ENCODE results near the gene PPP6R1. TPM values are rescaled to one million over a fixed set of nuclear protein-coding genes. Genes with fewer than 3 reads are reported as not detected.

The PPP6R1 gene
- total RNA-seq, 4 donors from 2014 or later = 23.6 to 42.8 (median 26.6) TPM

DNA sequence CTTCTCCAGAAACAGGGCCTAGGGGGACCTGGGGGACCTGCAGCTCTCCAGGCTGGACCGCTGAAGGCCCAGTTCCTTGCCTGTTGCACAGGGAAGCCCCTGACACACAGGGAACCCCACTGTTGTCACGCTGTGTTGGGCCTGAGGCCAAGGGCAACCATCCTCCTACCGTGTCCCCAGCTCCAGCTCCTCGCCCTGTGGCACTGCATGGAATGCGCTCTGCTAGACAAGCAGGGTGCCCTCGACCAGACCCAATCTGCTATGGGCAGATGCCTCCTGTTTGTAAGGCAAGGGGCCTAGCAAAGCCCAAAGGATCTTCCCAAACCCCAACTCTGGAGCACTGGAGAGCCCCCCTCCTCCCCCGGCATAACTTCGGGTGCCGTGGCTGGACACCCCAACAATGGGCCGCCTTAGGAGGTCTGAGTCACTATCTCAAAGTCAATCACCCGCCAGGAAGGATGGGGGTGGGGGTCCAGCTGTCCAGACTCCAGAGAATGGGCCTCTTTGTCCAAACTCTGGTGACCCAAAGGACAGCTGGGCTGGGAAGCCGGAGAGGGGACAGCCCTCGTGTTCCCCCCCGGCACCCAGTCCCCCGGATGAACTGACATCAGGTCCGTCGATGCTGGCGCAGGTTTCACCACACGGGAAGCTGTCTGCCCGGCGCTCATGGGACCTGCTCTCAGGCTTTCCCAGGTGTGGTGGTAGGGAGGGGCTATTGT, 28.7 kb upstream of the PPP6R1 start:
- TF ChIP-seq CTCF (IDR thresholded peaks at IDR 0.05; ENCODE audit: low read depth) = no peak

DNA sequence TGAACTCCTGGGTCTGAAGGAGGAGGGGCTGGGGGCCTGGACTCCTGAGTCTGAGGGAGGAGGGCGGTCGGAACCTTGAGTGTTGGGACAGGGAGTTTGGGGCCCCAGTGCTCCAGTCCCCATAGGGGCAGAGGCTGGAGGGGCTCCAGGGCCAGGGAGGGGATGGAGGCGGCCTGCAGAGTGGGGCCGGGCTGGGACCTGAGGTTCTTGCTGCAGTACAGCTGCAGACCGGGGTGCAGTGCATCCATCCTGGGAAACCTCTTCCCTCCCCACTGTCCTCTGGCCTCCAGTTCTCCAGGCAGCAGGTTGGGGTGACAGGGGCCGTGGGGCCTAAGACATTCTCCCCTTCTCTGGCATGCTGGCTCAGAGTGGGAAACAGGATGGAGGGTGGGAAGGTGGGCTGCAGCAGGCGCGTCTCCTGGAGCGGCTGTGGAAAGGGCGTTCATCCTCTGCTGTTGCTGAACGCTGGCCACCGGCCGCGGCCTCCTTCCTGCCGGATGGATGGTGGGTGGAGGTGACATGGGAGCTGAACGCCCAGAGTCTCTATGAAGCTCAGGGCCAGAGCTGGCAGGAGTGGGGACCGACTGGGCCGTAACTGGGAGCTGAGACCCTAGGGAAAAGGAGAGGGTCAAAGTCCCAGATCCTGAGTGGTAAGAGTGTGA, 26.5 kb upstream of the PPP6R1 start:
- TF ChIP-seq CTCF (IDR thresholded peaks at IDR 0.05; ENCODE audit: low read depth) = no peak

- no peak for TF ChIP-seq CTCF (IDR thresholded peaks at IDR 0.05; ENCODE audit: low read depth)
Measured at GRCh38 chr19:55284405-55285058, 25.7 kb upstream of the PPP6R1 start.

GRCh38 chr19:55283548-55284377, 24.9 kb upstream of the PPP6R1 start, which contains the start of gene BRSK1:
Gene BRSK1, plus strand, starts transcription at chr19:55283997. Its CDS starts 446 bp downstream, at chr19:55284443.
- no peak for TF ChIP-seq CTCF (IDR thresholded peaks at IDR 0.05; ENCODE audit: low read depth)

DNA sequence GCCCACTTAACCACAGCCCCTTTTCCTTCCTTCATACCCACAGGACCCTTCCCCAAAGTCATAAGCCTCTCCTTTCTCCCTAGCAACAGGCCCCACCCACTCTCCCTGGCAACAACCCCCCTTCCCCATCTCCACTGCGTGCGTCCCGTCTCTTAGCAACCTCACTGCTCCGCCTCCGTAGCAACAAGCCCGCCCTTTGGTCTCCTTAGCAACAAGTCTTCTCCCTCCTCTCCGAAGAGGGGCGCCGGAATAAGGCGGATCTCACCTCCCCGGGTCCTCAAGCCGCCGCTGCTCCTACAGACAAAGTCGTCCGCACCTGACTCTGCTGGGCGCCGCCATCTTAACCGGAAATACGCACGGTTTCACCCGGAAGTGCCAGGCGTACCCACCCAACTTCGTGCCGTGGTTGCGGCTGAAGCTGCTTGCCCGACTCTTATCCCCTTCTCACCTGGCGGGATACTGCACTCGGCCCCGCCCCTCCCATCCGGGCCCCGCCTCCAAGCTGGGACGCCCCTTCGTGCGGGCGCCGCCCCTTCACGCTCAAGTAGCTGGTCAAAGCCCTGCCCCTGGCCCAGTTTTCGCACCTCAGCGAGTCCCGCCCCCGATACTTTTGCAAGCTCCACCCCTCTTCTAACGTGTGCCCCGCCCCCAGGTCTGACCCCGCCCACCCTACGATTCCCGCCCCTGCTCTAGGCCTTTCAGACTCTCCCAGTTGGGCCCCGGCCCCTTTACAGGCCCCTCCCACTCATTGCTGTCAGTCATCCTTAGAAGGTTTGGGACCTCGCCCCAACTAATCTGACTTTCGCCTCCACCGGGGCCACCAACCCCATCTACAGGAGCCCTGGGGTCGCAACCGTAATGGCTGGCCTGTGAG, 21.2 kb upstream of the PPP6R1 start, which contains the start of gene HSPBP1:
Gene HSPBP1, minus strand, starts transcription at position 341 of the 874 bp plus-strand sequence. CDS start 502 bp downstream, outside the sequence.
- no peak for TF ChIP-seq CTCF (IDR thresholded peaks at IDR 0.05; ENCODE audit: low read depth)

DNA sequence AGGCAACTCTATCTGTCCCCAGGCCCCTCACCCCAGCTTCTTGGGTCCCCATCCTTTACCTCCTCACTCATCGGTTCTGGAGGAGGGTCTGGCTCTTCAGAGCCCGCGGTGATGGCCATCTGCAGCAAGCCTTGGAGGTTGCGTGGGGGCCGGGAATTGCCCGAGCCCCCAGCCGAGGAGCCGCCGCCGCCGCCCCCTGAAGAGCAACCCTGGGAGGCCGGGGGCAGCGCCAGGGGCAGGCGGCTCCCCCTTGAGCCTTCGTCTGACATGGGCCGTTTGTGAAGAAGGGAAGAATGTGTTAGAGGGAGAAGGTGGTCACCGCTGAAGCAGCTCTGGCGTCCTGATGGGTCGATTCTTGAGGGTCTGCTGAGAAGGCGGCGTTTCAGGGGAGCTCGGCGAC, 20.5 kb upstream of the PPP6R1 start:
- no peak for TF ChIP-seq CTCF (IDR thresholded peaks at IDR 0.05; ENCODE audit: low read depth)
